ENCODE results near the gene EPC2.

Gene EPC2

GRCh38 chr2:148814860-148815419 is 170.4 kb downstream of the EPC2 start:
- DNase-seq = no peak

GRCh38 chr2:148816176-148816575 is 171.6 kb downstream of the EPC2 start:
- DNase-seq = no peak

- peak; percentile 31 for DNase-seq
These were observed 172.7 kb downstream of the EPC2 start for GRCh38 chr2:148817210-148817708.

- DNase-seq = no peak
These were observed 174.6 kb downstream of the EPC2 start for GRCh38 chr2:148819019-148819585.

- DNase-seq = no peak
These were observed 179.6 kb downstream of the EPC2 start for GRCh38 chr2:148824190-148824589.

- no peak for DNase-seq
These were observed 182.2 kb downstream of the EPC2 start for GRCh38 chr2:148826791-148827190.

- no peak for DNase-seq
These were observed 184.4 kb downstream of the EPC2 start for GRCh38 chr2:148828941-148829340.

- no peak for DNase-seq
These were observed 185.1 kb downstream of the EPC2 start for GRCh38 chr2:148829618-148830017.

GRCh38 chr2:148832637-148833036 is 188.1 kb downstream of the EPC2 start:
- DNase-seq = no peak

All from NCI-H69 (cell line).